Fibroblast of skin of right quadriceps (primary cell): ENCODE measurements around the gene ARHGAP6.

Experiments used
- DNase-seq: peaks from one replicate; pipeline ENCODE4 v3.0.0-alpha.2; 2013

Gene ARHGAP6

GRCh38 chrX:11206716-11207115 is 459.0 kb downstream of the ARHGAP6 start:
- no peak for DNase-seq

- no peak for DNase-seq
Observed at GRCh38 chrX:11205796-11206195, 459.9 kb downstream of the ARHGAP6 start.

GRCh38 chrX:11197671-11198070 is 468.0 kb downstream of the ARHGAP6 start:
- DNase-seq = no peak

- no peak for DNase-seq
Observed at GRCh38 chrX:11196476-11196875, 469.2 kb downstream of the ARHGAP6 start.

- peak; percentile 24 for DNase-seq
Observed at GRCh38 chrX:11193035-11193469, 472.7 kb downstream of the ARHGAP6 start.

GRCh38 chrX:11190745-11191510 is 474.8 kb downstream of the ARHGAP6 start:
- DNase-seq = no peak

- no peak for DNase-seq
Observed at GRCh38 chrX:11189097-11189496, 476.6 kb downstream of the ARHGAP6 start.

- peak; percentile 52 for DNase-seq
Observed at GRCh38 chrX:11188664-11189063, 477.1 kb downstream of the ARHGAP6 start.

GRCh38 chrX:11187001-11187400 is 478.7 kb downstream of the ARHGAP6 start:
- DNase-seq = no peak

- DNase-seq = no peak
Observed at GRCh38 chrX:11185861-11186260, 479.9 kb downstream of the ARHGAP6 start.

GRCh38 chrX:11180571-11180970 is 485.1 kb downstream of the ARHGAP6 start:
- DNase-seq = peak; percentile 3

- DNase-seq = no peak
Observed at GRCh38 chrX:11172415-11172814, 493.3 kb downstream of the ARHGAP6 start.

- no peak for DNase-seq
Observed at GRCh38 chrX:11171956-11172355, 493.8 kb downstream of the ARHGAP6 start.

GRCh38 chrX:11164433-11164832 is 501.3 kb downstream of the ARHGAP6 start:
- no peak for DNase-seq

GRCh38 chrX:11159149-11159548 is 506.6 kb downstream of the ARHGAP6 start:
- no peak for DNase-seq

- DNase-seq = no peak
Observed at GRCh38 chrX:11151799-11152559, 513.7 kb downstream of the ARHGAP6 start.

GRCh38 chrX:11148401-11148800 is 517.3 kb downstream of the ARHGAP6 start:
- no peak for DNase-seq

GRCh38 chrX:11146411-11146810 is 519.3 kb downstream of the ARHGAP6 start:
- DNase-seq = no peak

GRCh38 chrX:11143931-11144678 is 521.6 kb downstream of the ARHGAP6 start:
- peak; percentile 70 for DNase-seq

GRCh38 chrX:11138498-11139390 is 527.0 kb downstream of the ARHGAP6 start:
- no peak for DNase-seq

- peak; percentile 32 for DNase-seq
Observed at GRCh38 chrX:11137543-11138139, 528.1 kb downstream of the ARHGAP6 start.
